ENCODE data around the gene GPC6. TPM values are rescaled to one million over a fixed set of nuclear protein-coding genes. Genes with fewer than 3 reads are reported as not detected.

GPC6 gene
- total RNA-seq, 1 experiment from 2014 or later = 0.22 TPM

- POLR2A ChIA-PET = no interaction called here
- TF ChIP-seq CTCF (IDR thresholded peaks at IDR 0.05 in 2 of 3, conservative IDR thresholded peaks at IDR 0.05 in 1 of 3; ENCODE audit: borderline replicate concordance in 1 of 3, insufficient read depth in 1 of 3, low read depth in 2 of 3, low read length in 2 of 3) (no peak), POLR2AphosphoS5 (IDR thresholded peaks at IDR 0.05; ENCODE audit: low read depth, low read length) (no peak), ZNF274 (IDR thresholded peaks at IDR 0.05; ENCODE audit: low read depth, low read length) (no peak), SIN3A (IDR thresholded peaks at IDR 0.05; ENCODE audit: low read depth) (no peak), RAD21 (IDR thresholded peaks at IDR 0.05; ENCODE audit: low read depth) (no peak), CEBPB (IDR thresholded peaks at IDR 0.05; ENCODE audit: low read depth) (no peak), ZFX (IDR thresholded peaks at IDR 0.05) (no peak), JUND (IDR thresholded peaks at IDR 0.05) (no peak)
- ATAC-seq = no peak
These were observed 326.0 kb downstream of the GPC6 start for GRCh38 chr13:93552596-93552995.

GRCh38 chr13:93554514-93554913 lies 327.9 kb downstream of the GPC6 start:
- intact Hi-C loops (cut with micrococcal nuclease) = no loop called here
- Histone ChIP-seq H2AFZ (ENCODE audit: low read depth, low read length, poor library complexity, severe bottlenecking) (no peak overlapping the region), H3K27me3 (ENCODE audit: insufficient read depth, low read length) (no peaks in the 10 kb centered on the region), H3K9ac (ENCODE audit: low read length) (no peak overlapping the region), H3K27ac (ENCODE audit: low read depth, low read length) (no peak overlapping the region), H4K20me1 (ENCODE audit: insufficient read depth) (no peaks in the 10 kb centered on the region), H3K4me1 (ENCODE audit: control insufficient read depth in 1 of 2, insufficient read depth in 2 of 2, low read length in 2 of 2) (no peaks in the 10 kb centered on the region), H3K4me2 (ENCODE audit: low read length) (no peak overlapping the region), H3K9me3 (ENCODE audit: control insufficient read depth in 1 of 2, insufficient read depth in 1 of 2, low read depth in 1 of 2, low read length in 2 of 2) (peaks cover 1 to 9% of the 10 kb centered on the region in 2 experiments; a peak in 2 of 4 replicates), H3K36me3 (ENCODE audit: control insufficient read depth in 1 of 2, insufficient read depth in 2 of 2, low read length in 2 of 2) (no peaks in the 10 kb centered on the region), H3K79me2 (ENCODE audit: insufficient read depth, low read length) (no peaks in the 10 kb centered on the region), H3K4me3 (replicated peaks in 1 of 2; ENCODE audit: low read depth in 1 of 2, low read length in 2 of 2) (no peak overlapping the region), H3K9me2 (ENCODE audit: insufficient read depth) (no peaks in the 10 kb centered on the region)
- ChIA-PET POLR2A (no interaction called here), RAD21 (ENCODE audit: low non-redundant PET in 1 of 2, low total read pairs in 2 of 2, uncharacterized antibody in 2 of 2, unreplicated experiment in 2 of 2) (no interaction called here), CTCF (no interaction called here)
- no peak for TF ChIP-seq ZBTB33 (IDR thresholded peaks at IDR 0.05; ENCODE audit: extremely low read depth, insufficient replicate concordance, low read length)
- no peak for TF ChIP-seq FOSL1 (IDR thresholded peaks at IDR 0.05; ENCODE audit: low read depth)
- no peak for TF ChIP-seq CTCF (IDR thresholded peaks at IDR 0.05 in 2 of 3, conservative IDR thresholded peaks at IDR 0.05 in 1 of 3; ENCODE audit: borderline replicate concordance in 1 of 3, insufficient read depth in 1 of 3, low read depth in 2 of 3, low read length in 2 of 3)
- ATAC-seq (no peak), DNase-seq (ENCODE audit: low read depth, low spot score) (no peak)
- no TSS peak for BruUV-seq (replicated peaks)

More at GRCh38 chr13:93552596-93552995, 326.0 kb downstream of the GPC6 start:
- Histone ChIP-seq H3K9me3 (ENCODE audit: control insufficient read depth in 1 of 2, insufficient read depth in 1 of 2, low read depth in 1 of 2, low read length in 2 of 2) (peaks cover 0 to 12% of the 10 kb centered on the region in 2 experiments; a peak in 2 of 4 replicates), H3K9ac (ENCODE audit: low read length) (no peak overlapping the region), H3K79me2 (ENCODE audit: insufficient read depth, low read length) (no peaks in the 10 kb centered on the region), H3K4me2 (ENCODE audit: low read length) (no peak overlapping the region), H2AFZ (ENCODE audit: low read depth, low read length, poor library complexity, severe bottlenecking) (no peak overlapping the region), H3K27me3 (ENCODE audit: insufficient read depth, low read length) (no peaks in the 10 kb centered on the region), H3K4me3 (replicated peaks in 1 of 2; ENCODE audit: low read depth in 1 of 2, low read length in 2 of 2) (no peak overlapping the region), H3K36me3 (ENCODE audit: control insufficient read depth in 1 of 2, insufficient read depth in 2 of 2, low read length in 2 of 2) (no peaks in the 10 kb centered on the region), H4K20me1 (ENCODE audit: insufficient read depth) (no peaks in the 10 kb centered on the region), H3K9me2 (ENCODE audit: insufficient read depth) (no peaks in the 10 kb centered on the region), H3K27ac (ENCODE audit: low read depth, low read length) (no peak overlapping the region), H3K4me1 (ENCODE audit: control insufficient read depth in 1 of 2, insufficient read depth in 2 of 2, low read length in 2 of 2) (no peaks in the 10 kb centered on the region)
- RAD21 ChIA-PET (ENCODE audit: low non-redundant PET in 1 of 2, low total read pairs in 2 of 2, uncharacterized antibody in 2 of 2, unreplicated experiment in 2 of 2) = no interaction called here
- CTCF ChIA-PET = no interaction called here
- no peak for DNase-seq (ENCODE audit: low read depth, low spot score)
- BruUV-seq (replicated peaks) = no TSS peak
- intact Hi-C loops (cut with micrococcal nuclease) = no loop called here
